ENCODE measurements around the gene NBPF3. TPM values are rescaled to one million over a fixed set of nuclear protein-coding genes. Genes with fewer than 3 reads are reported as not detected.

Gene NBPF3
- total RNA-seq, 4 donors from 2014 or later = 3.8 to 23.0 (median 6.7) TPM

DNA sequence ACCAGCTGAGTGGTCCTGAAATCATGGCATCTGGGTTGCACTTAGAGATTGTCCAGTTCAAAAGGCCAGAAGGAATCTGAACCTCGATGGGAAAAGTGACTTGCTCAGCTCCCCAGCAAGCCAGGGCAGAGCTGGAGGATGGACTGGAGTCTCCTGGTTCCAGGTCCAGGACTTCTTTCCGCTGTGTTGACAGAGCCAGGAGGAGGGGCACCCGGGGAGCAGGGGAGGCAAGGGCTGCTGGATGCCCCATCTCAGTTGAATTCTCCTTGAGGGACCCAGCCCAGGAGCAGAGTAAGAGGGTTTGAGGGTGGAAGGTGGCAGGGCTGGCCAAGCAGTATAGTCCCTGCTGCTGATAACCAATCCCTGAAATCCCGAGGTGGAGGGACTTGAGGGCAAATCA is 66.9 kb downstream of the NBPF3 start:
- no peak for DNase-seq
- Histone ChIP-seq H3K4me3 (no peak overlapping the region), H3K9me3 (no peaks in the 10 kb centered on the region), H3K27ac (no peak overlapping the region), H3K36me3 (no peaks in the 10 kb centered on the region), H3K27me3 (peaks cover 7 to 8% of the 10 kb centered on the region in 2 donors), H3K4me1 (peaks cover 0 to 9% of the 10 kb centered on the region in 2 donors)
- TF ChIP-seq, protein P1, sequence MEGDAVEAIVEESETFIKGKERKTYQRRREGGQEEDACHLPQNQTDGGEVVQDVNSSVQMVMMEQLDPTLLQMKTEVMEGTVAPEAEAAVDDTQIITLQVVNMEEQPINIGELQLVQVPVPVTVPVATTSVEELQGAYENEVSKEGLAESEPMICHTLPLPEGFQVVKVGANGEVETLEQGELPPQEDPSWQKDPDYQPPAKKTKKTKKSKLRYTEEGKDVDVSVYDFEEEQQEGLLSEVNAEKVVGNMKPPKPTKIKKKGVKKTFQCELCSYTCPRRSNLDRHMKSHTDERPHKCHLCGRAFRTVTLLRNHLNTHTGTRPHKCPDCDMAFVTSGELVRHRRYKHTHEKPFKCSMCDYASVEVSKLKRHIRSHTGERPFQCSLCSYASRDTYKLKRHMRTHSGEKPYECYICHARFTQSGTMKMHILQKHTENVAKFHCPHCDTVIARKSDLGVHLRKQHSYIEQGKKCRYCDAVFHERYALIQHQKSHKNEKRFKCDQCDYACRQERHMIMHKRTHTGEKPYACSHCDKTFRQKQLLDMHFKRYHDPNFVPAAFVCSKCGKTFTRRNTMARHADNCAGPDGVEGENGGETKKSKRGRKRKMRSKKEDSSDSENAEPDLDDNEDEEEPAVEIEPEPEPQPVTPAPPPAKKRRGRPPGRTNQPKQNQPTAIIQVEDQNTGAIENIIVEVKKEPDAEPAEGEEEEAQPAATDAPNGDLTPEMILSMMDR (IDR thresholded peaks at IDR 0.05) = no peak
- TF ChIP-seq POLR2A (IDR thresholded peaks at IDR 0.05) = no peak
- intact Hi-C loops (cut with DNase I; ENCODE audit: low total_unique reads) = no loop called here

DNA sequence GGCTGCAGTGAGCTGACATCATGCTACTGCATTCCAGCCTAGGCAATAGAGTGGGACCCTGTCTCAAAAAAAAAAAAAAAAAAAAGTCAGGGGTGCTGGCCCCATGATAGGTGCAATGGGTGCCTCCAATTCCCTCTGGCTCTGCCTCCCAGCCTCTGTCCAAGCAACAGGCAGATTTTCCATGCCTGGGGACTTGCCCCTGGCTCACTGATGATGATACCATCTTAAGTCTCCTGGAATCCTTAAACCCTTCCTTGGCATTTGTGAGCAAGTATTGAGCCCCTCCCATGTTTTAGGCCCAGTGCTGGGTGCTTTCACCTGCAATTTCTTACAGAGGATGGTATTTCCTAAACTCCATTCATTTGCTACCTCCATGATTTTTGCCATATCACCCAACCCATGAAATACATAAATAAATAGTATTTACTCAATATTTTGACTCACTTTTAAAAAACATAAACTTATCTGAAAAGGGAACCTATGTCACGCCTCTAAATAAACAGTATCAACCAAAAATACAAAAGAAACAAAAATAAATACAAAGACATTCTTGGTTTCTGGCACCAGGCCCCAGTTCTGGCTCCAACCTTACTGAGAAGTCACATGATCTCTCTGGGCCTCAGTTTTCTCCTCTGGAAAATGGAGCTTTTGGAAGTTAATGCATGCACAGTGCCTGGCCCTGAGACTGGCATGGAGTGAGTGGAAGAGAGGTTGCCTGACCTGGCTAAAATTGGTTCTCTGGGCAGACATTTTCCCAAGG is 67.8 kb downstream of the NBPF3 start:
- no peak overlapping the region for H3K4me3 ChIP-seq
- H3K27me3 ChIP-seq = peaks cover 7 to 8% of the 10 kb centered on the region in 2 donors
- H3K36me3 ChIP-seq = no peaks in the 10 kb centered on the region
- intact Hi-C loops (cut with DNase I; ENCODE audit: low total_unique reads) = no loop called here
- H3K9me3 ChIP-seq = no peaks in the 10 kb centered on the region
- H3K4me1 ChIP-seq = peaks cover 0 to 9% of the 10 kb centered on the region in 2 donors
- TF ChIP-seq POLR2A (IDR thresholded peaks at IDR 0.05) = no peak
- TF ChIP-seq, protein P1 (IDR thresholded peaks at IDR 0.05) = no peak
- no peak overlapping the region for H3K27ac ChIP-seq
- no peak for DNase-seq

DNA sequence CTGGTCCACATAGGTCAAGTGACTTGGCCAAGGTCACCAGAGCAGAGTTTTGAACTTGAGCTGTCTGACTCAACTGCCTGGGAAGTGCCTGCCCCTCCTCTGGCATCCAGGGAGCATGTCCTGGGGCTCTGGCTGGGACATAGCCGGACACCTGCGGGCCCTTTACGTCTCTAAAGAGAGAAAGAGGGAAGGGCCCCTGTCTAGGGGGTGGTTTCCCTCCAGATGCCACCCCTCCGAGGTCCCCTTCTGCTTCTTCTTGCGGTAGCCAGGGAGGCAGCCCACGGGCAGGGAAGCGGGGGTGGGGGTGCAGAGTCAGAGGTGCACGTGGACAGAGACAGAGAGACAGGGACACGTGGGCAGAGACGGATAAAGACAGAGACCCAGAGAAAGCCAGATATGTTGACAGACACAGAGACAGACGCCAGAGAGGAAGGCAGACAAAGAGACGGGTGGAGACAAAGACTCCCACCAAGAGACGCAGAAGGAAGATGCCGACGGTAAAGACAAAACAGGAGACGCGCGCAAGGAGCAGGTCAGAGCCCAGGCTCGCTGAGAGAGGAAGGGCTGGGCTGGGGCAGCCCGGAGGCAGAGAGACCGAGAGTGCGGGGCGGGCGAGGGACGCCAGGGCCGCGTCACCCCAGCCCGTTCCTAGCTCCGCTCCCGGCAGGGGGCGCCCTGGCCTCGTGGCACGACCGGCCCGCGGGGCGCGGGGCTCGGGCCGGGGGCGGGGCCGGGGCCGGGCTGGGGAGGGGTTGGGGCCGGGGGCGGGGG is 68.8 kb downstream of the NBPF3 start:
- intact Hi-C loops (cut with DNase I; ENCODE audit: low total_unique reads) = no loop called here
- Histone ChIP-seq H3K27ac (no peak overlapping the region), H3K36me3 (no peaks in the 10 kb centered on the region), H3K4me3 (no peak overlapping the region), H3K27me3 (peaks cover 7 to 8% of the 10 kb centered on the region in 2 donors), H3K4me1 (peaks cover 0 to 9% of the 10 kb centered on the region in 2 donors), H3K9me3 (no peaks in the 10 kb centered on the region)
- TF ChIP-seq POLR2A (IDR thresholded peaks at IDR 0.05) = no peak
- TF ChIP-seq, protein P1 (IDR thresholded peaks at IDR 0.05) = peak; percentile 20 to 52 (median 46)
- peak in 1 of 2 donors; percentile 24 for DNase-seq

DNA sequence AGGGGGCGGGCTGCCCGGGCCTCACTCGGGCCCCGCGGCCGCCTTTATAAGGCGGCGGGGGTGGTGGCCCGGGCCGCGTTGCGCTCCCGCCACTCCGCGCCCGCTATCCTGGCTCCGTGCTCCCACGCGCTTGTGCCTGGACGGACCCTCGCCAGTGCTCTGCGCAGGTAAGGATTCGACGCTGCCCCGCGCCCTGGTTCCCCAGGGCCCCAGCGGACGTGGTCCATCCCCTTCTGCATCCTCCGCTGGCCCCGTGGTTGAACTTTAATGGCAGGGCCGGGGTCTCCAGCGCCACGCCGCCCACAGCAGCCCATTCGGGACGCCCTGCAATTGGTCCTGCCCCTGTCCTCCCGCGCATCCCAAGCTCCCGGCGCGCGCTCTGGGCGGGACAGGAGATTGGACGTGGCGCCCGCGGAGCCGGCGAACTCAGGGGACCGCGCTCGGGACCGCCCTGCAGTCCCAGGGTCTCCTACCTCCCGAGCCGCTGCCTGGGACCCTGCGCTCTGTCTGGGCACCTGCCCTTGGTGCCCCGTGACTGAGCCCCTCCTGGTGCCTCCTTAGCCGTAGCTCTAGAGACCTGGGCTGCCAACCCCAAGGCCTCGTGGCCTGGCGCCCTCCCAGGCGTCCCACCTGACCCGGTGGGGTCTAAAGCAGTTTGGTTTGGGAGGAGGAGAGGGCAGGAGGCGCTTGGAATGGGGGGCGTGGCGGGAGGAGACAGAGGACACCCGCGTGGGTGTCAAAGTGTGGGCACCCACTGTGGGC is 69.6 kb downstream of the NBPF3 start, which contains the start of gene ALPL:
TSS of gene ALPL (plus strand) at position 73 of the 762 bp plus-strand sequence. CDS start 44,659 bp downstream, outside the sequence.
- no peak within 1 kb of the TSS for H3K27ac ChIP-seq
- H3K27me3 ChIP-seq = peaks cover 7 to 8% of the 10 kb centered on the region in 2 donors
- H3K9me3 ChIP-seq = no peaks in the 10 kb centered on the region
- DNase-seq = no peak
- peaks cover 0 to 9% of the 10 kb centered on the region in 2 donors for H3K4me1 ChIP-seq
- TF ChIP-seq POLR2A (IDR thresholded peaks at IDR 0.05) = no peak
- TF ChIP-seq, protein P1 (IDR thresholded peaks at IDR 0.05) = no peak
- H3K4me3 ChIP-seq = no peak within 1 kb of the TSS
- H3K36me3 ChIP-seq = no peaks in the 10 kb centered on the region
- intact Hi-C loops (cut with DNase I; ENCODE audit: low total_unique reads) = no loop called here

Measured in uterus (tissue), 4 donors.